ENCODE results near the gene IRF2.

Gene IRF2

GRCh38 chr4:184428787-184429186, 45.6 kb downstream of the IRF2 start:
- DNase-seq, result no peak

- no peak for DNase-seq
Measured at GRCh38 chr4:184427687-184428086, 46.7 kb downstream of the IRF2 start.

GRCh38 chr4:184427093-184427492, 47.3 kb downstream of the IRF2 start:
- DNase-seq, result no peak

- no peak for DNase-seq
Measured at GRCh38 chr4:184424993-184425758, 49.2 kb downstream of the IRF2 start.

GRCh38 chr4:184424279-184424678, 50.1 kb downstream of the IRF2 start:
- DNase-seq, result no peak

- DNase-seq, result no peak
Measured at GRCh38 chr4:184423003-184423686, 51.2 kb downstream of the IRF2 start.

GRCh38 chr4:184422378-184422777, 52.0 kb downstream of the IRF2 start:
- DNase-seq, result no peak

GRCh38 chr4:184421533-184422155, 52.7 kb downstream of the IRF2 start:
- no peak for DNase-seq

- DNase-seq, result no peak
Measured at GRCh38 chr4:184420881-184421416, 53.4 kb downstream of the IRF2 start.

GRCh38 chr4:184420402-184420801, 53.9 kb downstream of the IRF2 start:
- DNase-seq, result no peak

GRCh38 chr4:184419976-184420375, 54.4 kb downstream of the IRF2 start:
- DNase-seq, result no peak

GRCh38 chr4:184417802-184418511, 56.4 kb downstream of the IRF2 start:
- DNase-seq, result no peak

GRCh38 chr4:184416913-184417734, 57.2 kb downstream of the IRF2 start:
- no peak for DNase-seq

- DNase-seq, result no peak
Measured at GRCh38 chr4:184415071-184415470, 59.3 kb downstream of the IRF2 start.

GRCh38 chr4:184413261-184414046, 60.9 kb downstream of the IRF2 start:
- DNase-seq, result no peak

- no peak for DNase-seq
Measured at GRCh38 chr4:184410748-184411147, 63.6 kb downstream of the IRF2 start.

- no peak for DNase-seq
Measured at GRCh38 chr4:184409911-184410692, 64.2 kb downstream of the IRF2 start.

GRCh38 chr4:184409502-184409901, 64.8 kb downstream of the IRF2 start:
- no peak for DNase-seq

- no peak for DNase-seq
Measured at GRCh38 chr4:184408684-184409081, 65.7 kb downstream of the IRF2 start.

- no peak for DNase-seq
Measured at GRCh38 chr4:184408021-184408683, 66.2 kb downstream of the IRF2 start.
